PC-3 (cell line): Measurements from ENCODE around the gene FLYWCH2. TPM values are rescaled to one million over a fixed set of nuclear protein-coding genes. Genes with fewer than 3 reads are reported as not detected.

Experiments used
- ATAC-seq: fragments of 200-7000 bp; cut with Tn5 transposase; 2 replicates; pipeline ENCODE4 v1.9.1; 2020; ENCODE audit warnings: mild to moderate bottlenecking, moderate library complexity
- BruUV-seq: library from RNA; stranded (reverse); fragments of 400-500 nt; replicated peaks from 2 replicates; lab custom pipeline; 2021; lab: Mats Ljungman, UMichigan
- CTCF ChIA-PET: fragments of 300-600 bp; sonication (Branson Sonifier 250); formaldehyde crosslinking; loops from one replicate; lab custom pipeline; 2022; ENCODE audit warnings: antibody characterized with exemption; lab: Charles Lee
- POLR2A ChIA-PET: fragments of 300-600 bp; sonication (Branson Sonifier 250); formaldehyde crosslinking; loops from one replicate; lab custom pipeline; 2022; ENCODE audit warnings: antibody characterized with exemption; ENCODE audit not compliant: unreplicated experiment; lab: Charles Lee
- DNase-seq: peaks from one replicate; pipeline ENCODE4 v3.0.0-alpha.2; 2015
- H2AFZ ChIP-seq: fragments of 300-600 bp; sonication (generic); 2 replicates; pipeline ENCODE4 v1.6.0; 2016; ENCODE audit warnings: antibody characterized with exemption, low read length
- H3F3A ChIP-seq: fragments of 300-600 bp; sonication (generic); one replicate; pipeline ENCODE4 v1.6.0; 2017; ENCODE audit warnings: antibody characterized with exemption, low read length, control low read depth, mild to moderate bottlenecking; ENCODE audit not compliant: unreplicated experiment
- H3K27ac ChIP-seq: fragments of 300-600 bp; sonication (generic); 2 replicates; pipeline ENCODE4 v1.5.1; 2016; ENCODE audit warnings: mild to moderate bottlenecking, low read length
- H3K27me3 ChIP-seq: fragments of 300-600 bp; sonication (generic); 2 replicates; pipeline ENCODE4 v1.6.1; 2016; ENCODE audit warnings: low read length, mixed read lengths
- H3K36me3 ChIP-seq: fragments of 300-600 bp; sonication (generic); 2 replicates; pipeline ENCODE4 v1.6.1; 2016; ENCODE audit warnings: low read depth, mixed run types, low read length, mixed read lengths
- H3K4me1 ChIP-seq: fragments of 300-600 bp; sonication (generic); 2 replicates; pipeline ENCODE4 v1.5.1; 2016; ENCODE audit warnings: low read length; ENCODE audit not compliant: insufficient read depth
- H3K4me2 ChIP-seq: fragments of 300-600 bp; sonication (generic); 2 replicates; pipeline ENCODE4 v1.6.0; 2016; ENCODE audit warnings: low read length
- H3K4me3 ChIP-seq: fragments of 300-600 bp; sonication (generic); 2 replicates; pipeline ENCODE4 v1.5.1; 2016; ENCODE audit warnings: mild to moderate bottlenecking, low read length, mixed read lengths
- H3K79me2 ChIP-seq: fragments of 300-600 bp; sonication (generic); 2 replicates; pipeline ENCODE4 v1.6.1; 2017; ENCODE audit warnings: low read length, mixed read lengths
- H3K9ac ChIP-seq: fragments of 300-600 bp; sonication (generic); 2 replicates; pipeline ENCODE4 v1.6.0; 2016; ENCODE audit warnings: mild to moderate bottlenecking, low read length
- H3K9me2 ChIP-seq: fragments of 300-600 bp; sonication (generic); replicated peaks from 2 replicates; pipeline ENCODE4 v1.6.1; 2016; ENCODE audit warnings: mixed run types, low read length, mixed read lengths
- H3K9me3 ChIP-seq: fragments of 300-600 bp; sonication (generic); 2 replicates; pipeline ENCODE4 v1.6.1; 2016; ENCODE audit warnings: low read length, mixed read lengths
- H4K20me1 ChIP-seq: fragments of 300-600 bp; sonication (generic); 2 replicates; pipeline ENCODE4 v1.6.1; 2016; ENCODE audit warnings: low read length, mixed read lengths
- CTCF ChIP-seq: fragments of 300-600 bp; sonication (generic); conservative IDR thresholded peaks from 2 replicates; pipeline ENCODE4 v1.5.1; 2017; ENCODE audit warnings: antibody characterized with exemption, low read depth, mild to moderate bottlenecking, low read length
- EZH2 ChIP-seq: fragments of 300-600 bp; sonication (generic); IDR thresholded peaks from one replicate; pipeline ENCODE4 v1.6.1; 2017; ENCODE audit warnings: antibody characterized with exemption, mild to moderate bottlenecking, low read length; ENCODE audit not compliant: unreplicated experiment
- EZH2phosphoT487 ChIP-seq: fragments of 300-600 bp; sonication (generic); IDR thresholded peaks from 2 replicates; pipeline ENCODE4 v1.6.1; 2018; ENCODE audit warnings: mild to moderate bottlenecking, antibody characterized with exemption, low read length, borderline replicate concordance
- intact Hi-C: fragments of 100-400 bp; cut with micrococcal nuclease; formaldehyde crosslinking; loops from 2 replicates; pipeline ENCODE4 v1.9.0; 2023
- total RNA-seq: library from RNA; depleted of rRNA; stranded (reverse); fragments of >200 nt; gene quantifications from 2 replicates; pipeline ENCODE4 v1.2.3, GENCODE V29; 2014; rRNA removed

Gene FLYWCH2
- total RNA-seq, 1 experiment from 2014 or later: 100 TPM

GRCh38 chr16:2946649-2947048 is 63.6 kb downstream of the FLYWCH2 start:
- H2AFZ ChIP-seq: no peak overlapping the region
- POLR2A ChIA-PET: no interaction called here
- H3K79me2 ChIP-seq: no peaks in the 10 kb centered on the region
- no peak for ATAC-seq
- CTCF ChIA-PET: interaction anchor here (0.6 kb wide), 1 partner anchor 23 kb away, joined by 3 read pairs; no protein-coding TSS in a partner anchor
- H3F3A ChIP-seq: no peaks in the 10 kb centered on the region
- no peak overlapping the region for H3K27ac ChIP-seq
- no peaks in the 10 kb centered on the region for H3K9me3 ChIP-seq
- no peaks in the 10 kb centered on the region for H4K20me1 ChIP-seq
- no peaks in the 10 kb centered on the region for H3K4me1 ChIP-seq
- H3K9ac ChIP-seq: no peak overlapping the region
- no peak overlapping the region for H3K4me2 ChIP-seq
- intact Hi-C loops: no loop called here
- TF ChIP-seq EZH2phosphoT487: no peak
- no peak for TF ChIP-seq CTCF
- TF ChIP-seq EZH2: no peak
- no TSS peak for BruUV-seq
- H3K4me3 ChIP-seq: no peak overlapping the region
- H3K27me3 ChIP-seq: no peaks in the 10 kb centered on the region
- no peak for DNase-seq
- H3K9me2 ChIP-seq: no peaks in the 10 kb centered on the region
- no peaks in the 10 kb centered on the region for H3K36me3 ChIP-seq

Other genes starting within 250 kb of the FLYWCH2 start
- 52.2 and 62.1 TPM in 2 replicates for gene KCTD5, start 200.7 kb upstream of the FLYWCH2 start, total RNA-seq
- gene PRSS27, start 163.0 kb upstream of the FLYWCH2 start, total RNA-seq: 1.2 TPM in 1 of 2 replicates, not detected in the other
- gene SRRM2, start 130.6 kb upstream of the FLYWCH2 start, total RNA-seq: 72.6 and 182 TPM in 2 replicates
- gene ELOB, start 105.9 kb upstream of the FLYWCH2 start, total RNA-seq: 203 and 289 TPM in 2 replicates
- 0.11 TPM in 1 of 2 replicates, not detected in the other for gene PRSS33, start 95.7 kb upstream of the FLYWCH2 start, total RNA-seq
- gene PRSS41, start 84.7 kb upstream of the FLYWCH2 start, total RNA-seq: not detected in 2 replicates
- gene PRSS21, start 66.0 kb upstream of the FLYWCH2 start, total RNA-seq: not detected in 2 replicates
- gene ZG16B, start 52.9 kb upstream of the FLYWCH2 start, total RNA-seq: 8.6 and 17.0 TPM in 2 replicates
- gene PRSS22, start 25.0 kb upstream of the FLYWCH2 start, total RNA-seq: 36.9 and 42.5 TPM in 2 replicates
- 41.4 and 54.7 TPM in 2 replicates for gene FLYWCH1, start 28.7 kb downstream of the FLYWCH2 start, total RNA-seq
- 3.6 and 7.1 TPM in 2 replicates for gene KREMEN2, start 81.1 kb downstream of the FLYWCH2 start, total RNA-seq
- 37.9 and 45.0 TPM in 2 replicates for gene PAQR4, start 86.1 kb downstream of the FLYWCH2 start, total RNA-seq
- gene PKMYT1, start 97.2 kb downstream of the FLYWCH2 start, total RNA-seq: 51.9 and 109 TPM in 2 replicates
- 0.33 and 1.2 TPM in 2 replicates for gene CLDN9, start 129.7 kb downstream of the FLYWCH2 start, total RNA-seq
- gene CLDN6, start 135.0 kb downstream of the FLYWCH2 start, total RNA-seq: not detected in 2 replicates
- 667 and 713 TPM in 2 replicates for gene TNFRSF12A, start 137.2 kb downstream of the FLYWCH2 start, total RNA-seq
- gene HCFC1R1, start 140.7 kb downstream of the FLYWCH2 start, total RNA-seq: 56.4 and 56.6 TPM in 2 replicates
- 40.3 and 47.3 TPM in 2 replicates for gene THOC6, start 140.8 kb downstream of the FLYWCH2 start, total RNA-seq
- 16.3 and 27.7 TPM in 2 replicates for gene BICDL2, start 153.7 kb downstream of the FLYWCH2 start, total RNA-seq
- gene MMP25, start 163.3 kb downstream of the FLYWCH2 start, total RNA-seq: 0.29 and 0.51 TPM in 2 replicates
- gene IL32, start 182.4 kb downstream of the FLYWCH2 start, total RNA-seq: 8.8 and 10.8 TPM in 2 replicates
- not detected in 2 replicates for gene ZSCAN10, start 216.1 kb downstream of the FLYWCH2 start, total RNA-seq
- 19.0 and 27.0 TPM in 2 replicates for gene ZNF205, start 229.4 kb downstream of the FLYWCH2 start, total RNA-seq